GM19351 (cell line): Measurements from ENCODE around the gene DEDD.

Source experiments
- ATAC-seq: cut with Tn5 transposase; IDR thresholded peaks from one replicate; pipeline ENCODE4 v1.9.1; 2021; ENCODE audit warnings: mild to moderate bottlenecking, moderate library complexity; ENCODE audit not compliant: unreplicated experiment

Gene DEDD

DNA sequence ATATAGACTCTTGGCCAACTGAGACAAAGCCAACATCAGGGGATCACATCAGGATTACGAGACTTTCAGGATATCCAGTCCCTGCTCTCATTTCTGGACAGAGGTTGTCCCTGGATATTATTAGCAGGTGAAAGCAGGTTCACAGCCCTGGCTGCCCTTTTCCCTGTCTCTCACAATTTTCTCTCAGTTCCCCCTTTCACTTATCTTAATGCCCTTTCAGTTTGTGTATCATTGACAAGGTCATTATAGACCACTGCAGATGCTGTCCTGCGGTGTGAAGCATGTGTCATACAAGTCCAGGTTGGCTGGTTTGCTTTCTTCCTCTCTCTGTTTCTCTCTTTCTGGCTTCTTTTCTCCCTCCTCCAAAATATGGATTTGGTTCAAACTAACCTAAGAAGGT is 36.5 kb downstream of the DEDD start:
- peak; percentile 44 for ATAC-seq

DNA sequence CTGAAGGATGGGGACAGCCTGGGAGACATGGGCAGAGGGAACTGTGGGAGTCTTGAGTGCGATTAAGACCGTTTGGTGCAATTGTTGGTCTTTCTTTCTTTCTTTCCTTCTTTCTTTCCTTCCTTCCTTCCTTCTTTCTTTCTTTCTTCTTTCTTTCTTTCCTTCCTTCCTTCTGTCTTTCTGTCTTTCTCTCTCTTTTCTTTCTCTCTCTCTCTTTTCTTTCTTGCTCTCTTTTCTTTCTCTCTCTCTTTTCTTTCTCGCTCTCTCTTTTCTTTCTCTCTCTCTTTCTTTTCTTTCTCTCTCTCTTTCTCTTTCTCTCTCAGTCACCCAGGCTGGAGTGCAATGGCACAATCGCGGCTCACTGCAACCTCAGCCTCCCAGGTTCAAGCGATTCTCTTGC is 37.2 kb downstream of the DEDD start:
- ATAC-seq, result no peak

DNA sequence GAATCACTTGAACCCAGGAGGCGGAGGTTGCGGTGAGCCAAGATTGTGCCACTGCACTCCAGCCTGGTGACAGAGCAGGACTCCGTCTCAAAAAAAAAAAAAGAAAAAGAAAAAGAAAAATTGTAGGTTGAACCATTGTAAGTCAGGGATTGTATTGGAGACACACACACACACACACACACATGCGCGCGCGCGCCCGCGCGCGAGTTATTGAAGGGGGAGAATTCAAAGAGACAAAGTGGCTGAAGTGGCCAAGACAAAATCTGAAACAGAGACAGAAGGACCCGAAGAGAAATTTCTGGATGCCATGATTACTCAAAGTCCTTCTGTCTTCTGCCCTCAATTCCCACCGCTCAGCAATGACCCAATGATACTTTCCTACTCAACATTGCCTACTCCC is 38.0 kb downstream of the DEDD start:
- ATAC-seq, result no peak

DNA sequence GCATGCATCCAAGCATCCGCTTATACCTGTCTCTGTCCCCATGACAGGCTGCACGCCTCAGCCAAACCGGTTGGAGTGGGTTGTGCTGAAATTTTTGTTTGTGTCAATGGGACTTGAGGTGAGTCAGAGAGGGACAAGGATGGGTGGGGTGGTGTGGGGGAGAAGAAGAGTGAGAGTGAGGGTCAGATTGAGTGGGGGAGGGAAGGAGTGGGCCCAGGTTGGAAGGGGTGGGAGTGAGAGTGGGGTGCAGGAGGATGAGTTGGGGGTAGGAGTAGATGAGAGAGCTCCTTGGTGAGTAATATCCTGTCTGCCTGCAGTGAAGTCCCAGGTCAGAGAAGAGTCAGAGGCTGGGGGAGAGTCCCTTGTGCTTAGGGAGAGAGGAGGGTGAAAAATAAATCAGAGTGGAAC is 39.8 kb downstream of the DEDD start:
- ATAC-seq, result no peak

DNA sequence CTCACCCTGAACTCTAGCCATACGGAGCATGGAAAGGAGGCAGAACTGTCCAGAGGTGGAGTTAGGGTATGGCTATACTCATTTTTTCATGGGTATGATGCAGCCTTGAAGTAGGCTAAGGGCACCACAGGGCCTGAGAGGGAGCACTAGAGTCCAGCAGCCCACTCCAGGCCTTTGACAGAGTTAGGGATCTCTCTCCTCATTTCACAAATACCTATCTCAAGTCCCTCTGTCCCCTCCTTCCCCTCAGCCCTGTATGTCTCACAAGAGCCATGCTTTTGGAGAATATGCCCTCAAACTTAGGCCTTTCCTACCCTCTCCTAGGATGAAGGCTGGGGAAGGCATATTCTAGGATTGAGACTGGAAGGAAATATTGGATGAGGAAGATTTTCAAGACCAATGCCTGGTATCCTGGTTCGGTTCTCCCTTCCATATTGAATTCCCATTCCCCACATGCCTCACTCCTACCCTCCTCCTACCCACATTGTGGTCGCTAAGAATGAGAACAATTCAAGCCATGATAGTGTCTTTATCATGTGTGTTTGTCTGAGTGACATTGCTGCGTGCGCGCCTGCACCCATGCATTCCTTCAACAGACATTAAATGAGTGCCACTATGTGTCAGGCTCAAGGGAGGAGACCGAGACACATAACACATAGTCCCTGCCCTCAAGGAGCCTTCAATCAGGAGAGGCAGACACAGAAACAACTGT is 40.5 kb downstream of the DEDD start:
- ATAC-seq, result no peak

DNA sequence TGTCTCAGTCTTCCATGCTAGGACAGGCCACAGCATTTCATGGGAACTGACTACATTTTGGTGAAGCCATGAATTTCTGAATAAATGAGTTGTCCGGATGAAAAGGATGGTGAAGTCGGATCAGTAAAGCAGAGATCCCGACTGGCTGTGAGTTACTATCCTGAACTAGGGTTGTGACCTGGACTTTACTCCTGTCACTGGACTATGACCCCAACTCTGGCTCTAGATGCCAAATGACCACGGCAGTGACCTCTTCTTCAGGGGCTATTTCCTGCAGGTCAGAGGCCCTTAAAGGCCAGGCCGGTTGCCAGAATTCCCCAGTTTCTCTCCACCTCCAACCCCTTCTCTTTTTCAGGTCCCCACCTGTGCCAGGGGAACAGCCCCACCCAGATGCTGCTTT is 41.4 kb downstream of the DEDD start:
- ATAC-seq, result no peak

DNA sequence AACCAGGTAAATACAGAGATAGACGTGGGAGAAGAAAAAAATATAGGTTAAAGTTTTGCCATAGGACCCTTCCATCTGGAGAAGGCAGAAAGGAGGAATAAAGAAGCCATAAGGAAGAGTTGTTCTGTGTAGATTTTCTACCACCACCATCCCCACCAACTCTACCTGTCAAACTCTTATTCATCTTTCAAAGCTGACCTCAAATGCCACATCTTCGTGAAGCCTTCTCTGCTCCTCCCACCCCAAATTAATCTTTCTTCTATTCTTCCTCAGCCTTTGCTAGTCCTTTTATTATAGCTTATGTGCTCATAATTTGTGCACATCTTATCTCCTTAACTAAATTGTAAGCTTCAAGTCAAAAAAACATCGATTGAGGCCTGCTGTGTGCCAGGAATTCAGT is 41.9 kb downstream of the DEDD start:
- ATAC-seq, result no peak

DNA sequence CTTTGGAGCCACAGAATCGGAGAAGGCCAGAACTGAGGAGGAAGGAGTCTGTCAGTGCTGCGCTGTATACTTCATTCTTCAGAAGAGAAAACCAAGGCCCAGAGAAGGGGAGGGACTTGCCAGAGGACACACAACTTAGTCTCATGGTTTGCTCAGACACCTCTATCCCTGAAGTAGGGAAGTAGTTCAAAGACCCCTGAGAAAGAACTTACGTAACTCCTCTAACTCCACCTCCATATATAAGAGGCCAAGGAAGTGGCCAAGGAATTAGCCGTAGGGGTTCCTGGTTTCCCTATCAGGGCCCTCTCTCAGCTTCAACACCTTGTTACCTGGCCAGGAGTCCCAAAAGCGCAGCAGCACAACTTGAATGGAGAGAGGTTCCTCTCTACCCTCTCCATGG is 42.5 kb downstream of the DEDD start:
- ATAC-seq, result no peak

DNA sequence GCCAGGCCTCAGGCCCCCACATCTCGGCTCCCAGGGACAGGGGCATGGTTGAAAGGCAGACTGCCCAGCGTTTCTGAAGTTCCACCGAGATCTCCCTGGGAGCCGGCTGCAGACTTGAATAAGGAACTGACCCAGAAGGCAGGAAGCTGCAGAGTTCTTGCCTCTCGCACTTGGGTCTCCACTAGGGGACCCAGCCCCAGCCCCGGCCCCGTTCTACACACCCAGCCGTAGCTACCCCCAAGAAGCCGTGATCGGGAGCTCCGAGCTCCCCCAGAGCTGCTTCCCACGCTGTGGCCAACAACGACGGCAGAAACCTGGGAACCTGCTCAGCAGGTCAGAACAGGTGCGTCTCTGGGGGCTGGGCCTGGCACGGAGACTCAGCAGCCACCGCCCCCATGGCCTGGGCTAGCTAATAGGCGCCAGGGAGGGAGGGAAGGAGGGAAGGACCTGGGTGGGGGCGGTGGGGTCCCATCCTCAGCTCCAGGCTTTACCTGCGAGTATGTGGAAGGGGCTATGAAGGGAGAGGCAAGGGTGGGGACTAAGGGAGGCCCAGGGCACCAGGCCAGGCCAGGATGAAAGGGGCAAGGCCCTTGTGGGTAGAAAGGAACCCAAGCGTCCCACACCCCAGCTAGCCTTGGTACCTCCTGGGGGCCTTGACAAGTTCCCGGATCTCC is 43.1 kb downstream of the DEDD start, which contains the start of gene NECTIN4:
Gene NECTIN4 (minus strand): TSS at position 308 of the 674 bp plus-strand sequence. CDS start 262 bp downstream, at position 46.
- ATAC-seq, result no peak

DNA sequence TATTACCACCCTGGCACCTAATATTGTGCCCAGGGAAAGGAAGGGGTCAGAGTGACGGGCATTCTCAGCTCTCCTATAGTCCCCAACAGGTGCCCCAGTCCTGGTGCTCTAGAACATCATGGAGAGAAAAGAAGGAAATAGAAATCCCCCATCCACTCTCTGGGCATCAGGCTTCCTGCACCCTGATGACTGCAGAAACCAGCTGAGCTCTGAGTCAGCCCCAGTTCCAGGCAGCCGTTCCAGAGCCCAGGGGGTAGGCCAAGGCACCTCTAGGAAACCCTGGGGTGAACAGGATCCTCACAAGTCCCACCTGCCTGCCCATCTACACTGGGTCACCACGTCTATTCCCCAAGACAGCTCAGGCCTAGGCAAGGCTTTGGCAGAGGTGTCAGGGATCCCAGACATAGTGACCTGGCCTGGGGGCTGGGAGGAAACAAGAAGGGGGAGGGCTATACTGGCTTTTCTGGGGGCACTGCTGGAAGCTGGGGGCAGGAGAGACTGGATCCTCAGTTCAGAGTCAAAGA is 43.8 kb downstream of the DEDD start:
- no peak for ATAC-seq

DNA sequence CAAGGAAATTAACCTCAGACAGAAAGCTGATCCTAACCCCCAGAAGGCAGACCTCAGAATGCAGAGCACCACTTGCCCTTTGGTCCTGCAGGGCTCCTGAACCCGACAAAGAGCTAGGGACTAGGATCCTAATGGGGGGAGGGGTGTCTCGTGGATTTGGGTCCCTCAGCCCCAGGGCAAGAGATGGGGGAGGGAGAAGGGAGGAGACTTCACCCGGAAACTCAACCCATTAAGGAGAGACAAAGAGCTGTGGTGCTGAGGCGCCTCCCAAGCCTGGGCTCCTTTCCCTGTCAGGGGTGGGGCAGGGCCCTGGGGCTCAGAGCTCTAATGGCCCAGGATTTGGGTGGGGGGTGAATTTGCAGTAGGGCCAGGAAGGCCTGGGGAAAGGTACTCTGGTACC is 46.0 kb downstream of the DEDD start:
- no peak for ATAC-seq

DNA sequence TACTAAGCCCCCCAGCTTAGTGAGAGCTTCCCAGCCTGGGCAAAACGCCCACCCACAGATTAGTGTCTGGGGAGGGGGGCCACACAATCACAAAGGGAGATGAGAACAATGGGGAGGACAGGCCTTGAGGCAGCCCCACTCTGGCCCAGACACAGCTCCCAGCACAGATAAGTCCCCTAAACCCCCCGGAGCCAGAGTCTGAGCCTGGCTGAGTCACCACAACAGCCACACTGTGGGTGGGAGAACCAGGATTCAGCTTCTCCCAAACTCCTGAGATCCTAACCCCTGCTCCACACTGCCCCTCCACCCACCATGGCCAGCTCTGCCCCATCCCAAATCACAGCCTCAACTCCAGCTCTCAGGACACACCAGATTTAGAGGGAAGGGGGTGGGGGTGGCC is 47.3 kb downstream of the DEDD start:
- ATAC-seq, result no peak

DNA sequence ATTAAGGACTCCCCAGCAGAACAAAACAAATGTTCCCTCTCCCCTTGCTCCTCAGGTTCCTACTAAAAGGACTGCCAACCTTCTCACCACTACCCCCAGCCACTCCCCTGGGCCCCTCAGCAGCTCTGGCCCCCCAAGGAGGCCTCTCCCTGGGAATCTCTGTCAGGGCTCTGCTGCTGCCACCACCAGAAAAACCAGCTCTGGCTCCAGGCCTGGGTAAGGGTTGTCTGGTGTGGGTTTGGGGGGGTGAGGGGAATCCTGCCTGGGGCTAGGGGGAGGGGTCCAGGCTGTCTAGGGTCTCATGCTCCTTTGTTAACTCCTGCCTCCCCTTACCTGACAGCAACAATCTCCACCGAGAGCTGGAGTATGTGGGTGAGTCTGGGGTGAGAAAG is 47.9 kb downstream of the DEDD start:
- no peak for ATAC-seq

DNA sequence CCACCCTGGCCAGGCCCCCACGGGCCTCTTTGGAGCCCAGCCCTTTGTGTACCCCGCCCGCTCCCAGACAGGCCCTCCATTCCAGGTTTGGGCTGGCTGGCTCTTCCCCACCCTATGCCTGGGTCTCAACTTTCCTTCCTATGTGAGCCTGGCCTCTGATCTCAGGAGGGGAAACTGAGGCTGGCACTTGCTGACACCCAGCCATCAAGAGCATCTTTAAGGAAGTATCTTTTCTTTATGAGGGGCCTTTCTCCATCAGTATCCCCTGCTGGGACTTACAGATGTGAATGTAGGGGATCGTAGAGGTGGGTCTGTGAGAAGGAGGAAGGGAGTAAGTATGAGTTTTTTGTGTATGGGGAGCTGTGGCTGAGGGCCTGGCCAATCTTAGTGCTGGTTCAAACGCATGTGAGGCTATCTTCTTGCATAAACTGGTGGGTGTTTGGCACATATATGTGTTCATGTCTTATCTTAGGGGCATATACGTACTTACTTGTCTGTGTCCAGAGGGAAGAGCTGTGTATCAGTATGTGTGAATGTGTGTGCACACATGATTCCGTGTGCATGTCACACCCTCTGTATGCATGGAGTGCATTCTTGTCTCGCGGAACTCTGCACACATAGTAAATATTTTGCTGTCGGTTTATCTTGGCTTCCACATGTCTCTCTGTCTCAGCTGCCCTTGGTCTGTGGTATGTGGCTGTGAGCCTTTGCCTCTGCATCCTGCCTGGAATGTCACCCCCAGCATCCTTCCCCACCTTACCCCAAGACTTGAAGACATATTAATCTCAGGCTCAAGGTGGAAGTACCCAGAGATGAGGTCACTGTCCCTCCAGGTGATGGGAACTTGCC is 48.5 kb downstream of the DEDD start:
- ATAC-seq, result no peak

DNA sequence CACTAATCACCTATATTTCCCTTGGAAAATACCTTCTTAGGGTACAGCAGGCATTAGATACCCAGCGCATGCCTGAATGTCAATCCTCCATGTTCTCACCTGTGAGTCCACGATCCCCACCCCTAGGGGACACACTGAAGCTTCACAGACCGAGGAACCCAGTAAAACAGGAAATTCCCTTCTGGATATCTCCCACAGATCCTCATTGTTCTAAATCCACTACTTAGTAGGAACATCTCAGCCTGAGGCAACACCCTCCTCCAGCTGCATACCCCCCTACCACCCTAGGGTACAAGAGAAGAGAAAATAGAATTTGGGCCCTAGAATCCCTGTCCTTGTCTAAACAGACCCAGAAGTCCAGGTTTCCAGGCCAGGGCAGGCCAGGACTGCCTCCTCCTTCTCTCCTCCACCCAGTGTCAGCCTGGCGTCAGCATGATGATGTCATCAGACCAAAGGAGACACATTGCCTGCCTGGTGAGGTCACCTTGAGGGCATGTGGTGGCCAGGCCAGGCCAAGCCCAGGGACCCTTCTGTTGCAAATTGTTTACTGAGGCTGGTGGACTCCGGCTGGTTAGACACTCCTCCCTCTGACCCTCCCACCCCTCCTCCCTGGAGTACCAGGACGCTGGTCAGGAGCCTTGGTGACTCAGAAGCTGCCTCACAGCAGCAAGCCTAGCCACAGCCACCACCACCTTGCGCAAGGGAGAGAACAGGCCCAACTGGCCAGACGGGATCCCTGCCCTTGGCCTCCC is 49.3 kb downstream of the DEDD start:
- no peak for ATAC-seq

DNA sequence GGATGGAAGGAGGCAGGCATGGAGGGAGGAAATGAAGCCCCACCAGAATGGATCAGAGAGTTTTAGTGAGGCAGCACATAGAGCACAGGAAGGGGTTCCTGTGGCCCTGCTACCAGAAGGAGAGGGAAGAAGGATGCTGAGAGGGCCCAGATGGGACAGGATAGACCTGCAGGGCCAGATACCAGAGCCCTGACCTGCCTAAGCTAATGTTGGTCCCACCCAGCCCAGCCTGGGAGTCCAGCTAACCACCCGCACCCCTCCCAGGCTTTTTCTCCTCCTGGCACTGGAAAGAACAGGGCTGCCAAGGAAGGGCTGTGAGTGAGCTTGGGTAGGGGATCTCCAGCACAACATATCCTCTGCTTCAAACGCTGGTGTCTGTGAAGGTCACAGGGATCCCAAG is 50.0 kb downstream of the DEDD start:
- no peak for ATAC-seq

DNA sequence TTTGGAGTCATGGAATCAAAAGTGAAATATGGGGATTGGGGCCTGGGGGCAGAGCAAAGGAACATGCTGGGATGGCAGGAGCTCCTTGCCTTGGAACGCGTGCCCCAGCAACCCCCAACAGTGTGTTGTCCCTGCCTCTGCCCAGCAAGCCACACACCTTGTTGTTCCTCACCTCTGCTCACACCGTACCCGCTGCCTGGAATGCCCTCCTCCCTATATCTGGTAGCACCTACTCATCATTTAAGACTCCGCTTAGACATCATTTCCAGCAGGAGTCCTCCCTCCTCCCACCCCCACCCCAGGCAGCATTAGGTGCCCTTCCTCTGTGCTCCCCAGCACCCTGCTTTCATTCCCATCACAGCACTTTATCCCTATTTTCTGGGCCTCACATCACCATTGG is 50.9 kb downstream of the DEDD start:
- ATAC-seq, result no peak

DNA sequence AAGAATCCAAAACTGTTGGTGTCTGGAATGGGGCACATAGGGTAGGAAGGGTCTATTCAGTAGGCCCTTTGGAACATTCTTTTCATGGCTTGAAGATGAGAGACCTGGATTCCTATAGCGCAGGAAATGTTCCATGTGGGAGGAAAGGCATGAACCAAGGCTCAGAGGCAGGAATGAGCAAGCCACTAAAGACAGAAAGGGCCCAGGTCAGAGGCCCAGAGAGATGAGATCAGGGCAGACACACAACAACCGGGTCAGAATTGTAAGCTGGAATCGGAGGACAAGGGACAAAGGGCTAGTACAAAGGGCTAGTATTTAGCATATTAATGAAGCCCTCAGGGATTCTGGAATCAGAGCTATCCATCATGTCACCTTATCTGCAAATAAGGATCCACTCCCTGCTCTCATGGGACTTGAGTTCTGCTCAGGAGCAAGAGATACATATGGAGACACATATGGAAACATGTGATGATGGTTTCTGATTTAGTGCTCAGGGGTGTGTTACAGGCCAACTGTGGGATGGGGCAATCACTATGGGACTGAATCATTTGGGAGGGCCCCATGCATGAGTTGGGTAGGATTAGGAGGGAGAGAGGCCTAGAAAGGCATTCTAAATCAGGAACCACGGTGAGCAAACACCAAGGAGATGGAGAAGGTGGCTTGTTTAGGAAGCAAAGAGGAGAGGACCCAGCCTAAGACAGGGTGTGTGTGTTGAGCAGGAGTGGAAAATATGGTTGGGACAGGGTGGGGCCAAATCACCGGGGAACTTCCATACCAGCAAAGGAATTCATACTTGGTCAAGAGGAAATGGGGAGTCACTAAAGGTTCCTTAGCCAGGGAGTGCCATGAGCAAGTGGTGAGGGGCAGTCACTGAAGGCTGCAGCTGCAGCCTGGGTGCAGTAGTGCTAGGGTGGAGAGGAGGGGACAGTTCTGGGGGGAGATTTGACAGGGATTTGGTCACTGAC is 51.7 kb downstream of the DEDD start:
- no peak for ATAC-seq

DNA sequence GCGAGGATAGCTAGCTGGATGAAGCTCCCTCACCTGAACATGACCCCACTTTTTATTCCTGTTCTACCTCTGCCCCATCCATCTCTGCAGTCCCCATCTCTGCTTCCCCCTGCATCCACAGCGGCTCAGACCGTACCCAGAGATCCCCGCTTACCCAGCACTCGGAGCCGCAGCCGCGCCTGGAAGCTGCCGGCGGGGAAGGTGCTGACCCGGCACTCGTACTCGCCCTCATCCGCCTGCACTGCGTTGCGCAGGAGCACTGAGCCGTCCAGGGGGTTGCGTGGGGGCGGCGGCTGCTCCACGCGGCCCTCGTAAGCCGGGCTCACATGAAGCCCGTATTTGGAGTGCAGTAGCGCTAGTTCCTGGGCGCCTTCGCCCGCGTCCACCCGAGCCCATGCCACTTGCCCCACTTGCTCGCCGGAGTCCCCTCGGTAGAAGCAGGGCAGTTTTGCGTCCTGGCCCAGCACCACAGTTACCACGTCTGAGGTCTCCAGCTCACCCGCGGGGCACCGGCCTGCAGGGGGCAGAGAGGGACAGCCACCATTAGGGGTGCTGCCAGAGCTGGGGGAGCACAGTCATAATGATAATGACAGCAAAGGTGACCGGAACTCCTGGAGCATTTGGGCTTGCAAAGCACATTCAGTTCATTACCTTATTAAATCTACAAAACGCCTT is 52.9 kb downstream of the DEDD start:
- ATAC-seq, result no peak
